Keratinocyte (primary cell): ENCODE results near the gene MPC1. TPM values are rescaled to one million over a fixed set of nuclear protein-coding genes. Genes with fewer than 3 reads are reported as not detected.

Experiments
- DNase-seq: peaks from one replicate; pipeline ENCODE4 v3.0.0-alpha.2; 2011; ENCODE audit warnings: low read depth, missing footprints, low spot score
- FAIRE-seq: peaks from 2 replicates; lab custom pipeline; 2011; peaks lifted over from hg19 to GRCh38; lab: Jason Lieb, UNC
- H2AFZ ChIP-seq: 2 replicates; pipeline ENCODE4 v1.6.0; 2012; ENCODE audit warnings: low read length, control low read depth, inconsistent platforms; ENCODE audit not compliant: control insufficient read depth
- H3K27ac ChIP-seq: 2 replicates; pipeline ENCODE4 v1.5.1; 2011; ENCODE audit warnings: low read length; ENCODE audit not compliant: control insufficient read depth, insufficient read depth
- H3K27me3 ChIP-seq: 3 replicates; pipeline ENCODE4 v1.6.0; 2011; ENCODE audit warnings: low read length; ENCODE audit not compliant: control insufficient read depth, insufficient read depth; ENCODE audit errors: extremely low read depth
- H3K36me3 ChIP-seq, 2 experiments: 2 replicates in 1 of 2; 3 replicates in 1 of 2; pipeline ENCODE4 v1.5.1; 2011; ENCODE audit warnings: low read length in 2 of 2, mild to moderate bottlenecking in 1 of 2; ENCODE audit not compliant: control insufficient read depth in 2 of 2, insufficient read depth in 2 of 2; ENCODE audit errors: extremely low read depth in 1 of 2
- H3K4me1 ChIP-seq: 3 replicates; pipeline ENCODE4 v1.5.1; 2011; ENCODE audit warnings: low read length; ENCODE audit not compliant: control insufficient read depth, insufficient read depth; ENCODE audit errors: extremely low read depth
- H3K4me2 ChIP-seq: 3 replicates; pipeline ENCODE4 v1.6.0; 2011; ENCODE audit warnings: low read depth, low read length; ENCODE audit not compliant: control insufficient read depth, insufficient read depth; ENCODE audit errors: extremely low read depth
- H3K4me3 ChIP-seq, 3 experiments: fragments of 200-600 bp in 1 of 3; sonication (generic) in 1 of 3; 2 replicates in 2 of 3; 3 replicates in 1 of 3; pipeline ENCODE4 v1.5.1; 2011 to 2016; ENCODE audit warnings: low read length in 3 of 3, mild to moderate bottlenecking in 3 of 3, control low read depth in 2 of 3, inconsistent platforms in 1 of 3, low read depth in 1 of 3, mixed read lengths in 1 of 3, mixed run types in 1 of 3, moderate library complexity in 1 of 3; ENCODE audit not compliant: control insufficient read depth in 2 of 3, insufficient read depth in 2 of 3; ENCODE audit errors: extremely low read depth in 1 of 3
- H3K79me2 ChIP-seq: 2 replicates; pipeline ENCODE4 v1.6.0; 2012; ENCODE audit warnings: low read length; ENCODE audit not compliant: control insufficient read depth, insufficient read depth
- H3K9ac ChIP-seq: 3 replicates; pipeline ENCODE4 v1.6.0; 2011; ENCODE audit warnings: low read length; ENCODE audit not compliant: control insufficient read depth, insufficient read depth; ENCODE audit errors: extremely low read depth
- H3K9me1 ChIP-seq: 3 replicates; pipeline ENCODE4 v1.6.0; 2011; ENCODE audit warnings: low read length; ENCODE audit not compliant: control insufficient read depth, insufficient read depth; ENCODE audit errors: extremely low read depth
- H3K9me3 ChIP-seq: 2 replicates; pipeline ENCODE4 v1.5.1; 2012; ENCODE audit warnings: low read depth, low read length; ENCODE audit not compliant: control insufficient read depth
- H4K20me1 ChIP-seq: 3 replicates; pipeline ENCODE4 v1.6.0; 2011; ENCODE audit warnings: low read length; ENCODE audit not compliant: control insufficient read depth, insufficient read depth; ENCODE audit errors: extremely low read depth
- CTCF ChIP-seq, 3 experiments: IDR thresholded peaks in 1 of 3; conservative IDR thresholded peaks in 1 of 3; optimal IDR thresholded peaks in 1 of 3; 2 replicates in 2 of 3; 3 replicates in 1 of 3; pipeline versions ENCODE3 to v1.5.1; 2011; ENCODE audit warnings: low read length in 3 of 3, mild to moderate bottlenecking in 3 of 3, moderate library complexity in 2 of 3, control low read depth in 1 of 3, inconsistent platforms in 1 of 3; ENCODE audit not compliant: insufficient read depth in 2 of 3; ENCODE audit errors: extremely low read depth in 1 of 3
- EZH2 ChIP-seq: IDR thresholded peaks from one replicate; pipeline ENCODE4 v1.6.1; 2012; ENCODE audit warnings: inconsistent platforms, mild to moderate bottlenecking, low read length, moderate library complexity
- dilution Hi-C: fragments of 300-500 bp; cut with MboI; formaldehyde crosslinking; loops from one replicate; pipeline ENCODE4 v1.7.0; 2020; ENCODE audit warnings: low sequenced_read_pairs; ENCODE audit not compliant: extremely low pct_ligation_motif_present
- polyA plus RNA-seq, 5 experiments: library from polyadenylated mRNA; depleted of rRNA in 3 of 5; stranded (reverse) in 3 of 5; stranded (forward) in 1 of 5; unstranded in 1 of 5; fragments of >200 nt; gene quantifications; 1 replicate in 1 of 5; 2 replicates in 3 of 5; 3 replicates in 1 of 5; pipeline versions ENCODE4 v1.2.1 to v1.2.3, GENCODE V29; 2011 to 2012; ENCODE audit warnings: missing spikeins in 2 of 5, low read depth in 1 of 5, low replicate concordance in 1 of 5

The MPC1 gene
- polyA plus RNA-seq, 1 donor (not counting 4 experiments of a cell fraction or from before 2014, with no cell fraction given) = 26.4 TPM

GRCh38 chr6:166354143-166354542 is 28.6 kb downstream of the MPC1 start:
- H2AFZ ChIP-seq = no peak overlapping the region
- no peaks in the 10 kb centered on the region for H3K79me2 ChIP-seq
- no peaks in the 10 kb centered on the region for H3K36me3 ChIP-seq
- FAIRE-seq (no peak), DNase-seq (no peak)
- H3K4me2 ChIP-seq = no peak overlapping the region
- no peak for TF ChIP-seq CTCF (optimal IDR thresholded peaks at IDR 0.05 in 1 of 3, IDR thresholded peaks at IDR 0.05 in 1 of 3, conservative IDR thresholded peaks at IDR 0.05 in 1 of 3; ENCODE audit: extremely low read depth in 1 of 3, insufficient read depth in 2 of 3, low read length in 3 of 3)
- no peak for TF ChIP-seq EZH2
- no peaks in the 10 kb centered on the region for H3K27me3 ChIP-seq
- no peaks in the 10 kb centered on the region for H3K9me1 ChIP-seq
- H3K27ac ChIP-seq = no peak overlapping the region
- H3K9ac ChIP-seq = no peak overlapping the region
- no peaks in the 10 kb centered on the region for H3K9me3 ChIP-seq
- dilution Hi-C loops = no loop called here
- peaks cover 7% of the 10 kb centered on the region for H3K4me1 ChIP-seq
- no peaks in the 10 kb centered on the region for H4K20me1 ChIP-seq
- no peak overlapping the region for H3K4me3 ChIP-seq

GRCh38 chr6:166353507-166353906 is 29.2 kb downstream of the MPC1 start:
- Histone ChIP-seq H3K9ac (no peak overlapping the region), H3K4me1 (peaks cover 7% of the 10 kb centered on the region), H3K27ac (no peak overlapping the region), H4K20me1 (no peaks in the 10 kb centered on the region), H2AFZ (no peak overlapping the region), H3K9me1 (no peaks in the 10 kb centered on the region), H3K9me3 (no peaks in the 10 kb centered on the region), H3K79me2 (no peaks in the 10 kb centered on the region), H3K4me3 (no peak overlapping the region), H3K4me2 (no peak overlapping the region), H3K27me3 (no peaks in the 10 kb centered on the region), H3K36me3 (no peaks in the 10 kb centered on the region)
- FAIRE-seq (no peak), DNase-seq (no peak)
- dilution Hi-C loops = no loop called here
- TF ChIP-seq EZH2 = no peak
- TF ChIP-seq CTCF (optimal IDR thresholded peaks at IDR 0.05 in 1 of 3, IDR thresholded peaks at IDR 0.05 in 1 of 3, conservative IDR thresholded peaks at IDR 0.05 in 1 of 3; ENCODE audit: extremely low read depth in 1 of 3, insufficient read depth in 2 of 3, low read length in 3 of 3) = no peak
